ENCODE measurements around the gene ZNF142. TPM values are rescaled to one million over a fixed set of nuclear protein-coding genes. Genes with fewer than 3 reads are reported as not detected.
A peak's percentile ranks its signal among the peaks of the same experiment; 100 is the strongest.

Gene ZNF142
- total and polyA plus RNA-seq, 8 donors, result 17.0 to 26.3 (median 20.4) TPM

- intact Hi-C loops (cut with DNase I), result no loop called here
- Histone ChIP-seq H3K4me1 (peaks cover 0 to 6% of the 10 kb centered on the region in 2 donors), H3K4me3 (no peak overlapping the region), H3K9me3 (no peaks in the 10 kb centered on the region), H3K27me3 (no peaks in the 10 kb centered on the region), H3K36me3 (peaks cover 0 to 39% of the 10 kb centered on the region in 2 donors), H3K27ac (peak overlapping the region in 1 of 2 donors; percentile 35)
- peak in 1 of 4 donors; percentile 41 for DNase-seq
- no peak for TF ChIP-seq CTCF (IDR thresholded peaks at IDR 0.05)
- ATAC-seq, result peak; percentile 63
Observed at GRCh38 chr2:218679119-218679518, 19.7 kb upstream of the ZNF142 start.

- Histone ChIP-seq H3K4me3 (peak within 1 kb of the TSS; percentile 77 to 94), H3K36me3 (peaks cover 0 to 33% of the 10 kb centered on the region in 2 donors), H3K4me1 (peaks cover 12 to 18% of the 10 kb centered on the region in 2 donors), H3K27me3 (no peaks in the 10 kb centered on the region), H3K27ac (peak within 1 kb of the TSS; percentile 46 to 70), H3K9me3 (no peaks in the 10 kb centered on the region)
- intact Hi-C loops (cut with DNase I), result no loop called here
- TF ChIP-seq CTCF (IDR thresholded peaks at IDR 0.05), result no peak
- peak; percentile 98 for ATAC-seq
- peak; percentile 85 to 93 (median 90) for DNase-seq
Observed at GRCh38 chr2:218671654-218672566, 12.5 kb upstream of the ZNF142 start, which contains the start of the genes RNF25 and STK36. Gene RNF25, minus strand, starts transcription at chr2:218672002. Its CDS starts 32 bp downstream, at chr2:218671970. Gene STK36, plus strand, starts transcription at chr2:218672086. Its CDS starts 744 bp downstream, at chr2:218672830.

- TF ChIP-seq CTCF (IDR thresholded peaks at IDR 0.05), result no peak
- H3K27ac ChIP-seq, result peak overlapping the region; percentile 46 to 70
- peak overlapping the region; percentile 77 to 94 for H3K4me3 ChIP-seq
- no peaks in the 10 kb centered on the region for H3K27me3 ChIP-seq
- DNase-seq (no peak), ATAC-seq (no peak)
- H3K36me3 ChIP-seq, result peaks cover 0 to 34% of the 10 kb centered on the region in 2 donors
- H3K9me3 ChIP-seq, result no peaks in the 10 kb centered on the region
- intact Hi-C loops (cut with DNase I), result no loop called here
- peaks cover 12 to 18% of the 10 kb centered on the region in 2 donors for H3K4me1 ChIP-seq
Observed at GRCh38 chr2:218671097-218671653, 11.8 kb upstream of the ZNF142 start.

GRCh38 chr2:218664653-218665052 lies 5.2 kb upstream of the ZNF142 start:
- no peak overlapping the region for H3K4me3 ChIP-seq
- DNase-seq (no peak), ATAC-seq (no peak)
- peaks cover 6 to 9% of the 10 kb centered on the region in 2 donors for H3K4me1 ChIP-seq
- H3K36me3 ChIP-seq, result peaks cover 7 to 76% of the 10 kb centered on the region in 2 donors
- intact Hi-C loops (cut with DNase I), result no loop called here
- no peaks in the 10 kb centered on the region for H3K9me3 ChIP-seq
- no peaks in the 10 kb centered on the region for H3K27me3 ChIP-seq
- H3K27ac ChIP-seq, result no peak overlapping the region
- TF ChIP-seq CTCF (IDR thresholded peaks at IDR 0.05), result no peak

GRCh38 chr2:218663901-218664300 lies 4.5 kb upstream of the ZNF142 start:
- ATAC-seq (no peak), DNase-seq (no peak)
- Histone ChIP-seq H3K27me3 (no peaks in the 10 kb centered on the region), H3K36me3 (peaks cover 7 to 76% of the 10 kb centered on the region in 2 donors), H3K4me3 (no peak overlapping the region), H3K9me3 (no peaks in the 10 kb centered on the region), H3K4me1 (peaks cover 6 to 9% of the 10 kb centered on the region in 2 donors), H3K27ac (no peak overlapping the region)
- TF ChIP-seq CTCF (IDR thresholded peaks at IDR 0.05), result no peak
- intact Hi-C loops (cut with DNase I), result no loop called here
